NOMO-1 (cell line): ENCODE data around the gene CFAP161.
"Not testable (repeated sequence)": the region's sequence is repeated elsewhere in the genome, so short reads cannot be mapped to it uniquely, and the experiment has no call there.

Source experiments
- DNase-seq, 2 experiments: peaks; one replicate each; lab custom pipeline; 2025; ENCODE audit not compliant: unreplicated experiment in 2 of 2; lab: John Stamatoyannopoulos, UW

CFAP161 gene

DNA sequence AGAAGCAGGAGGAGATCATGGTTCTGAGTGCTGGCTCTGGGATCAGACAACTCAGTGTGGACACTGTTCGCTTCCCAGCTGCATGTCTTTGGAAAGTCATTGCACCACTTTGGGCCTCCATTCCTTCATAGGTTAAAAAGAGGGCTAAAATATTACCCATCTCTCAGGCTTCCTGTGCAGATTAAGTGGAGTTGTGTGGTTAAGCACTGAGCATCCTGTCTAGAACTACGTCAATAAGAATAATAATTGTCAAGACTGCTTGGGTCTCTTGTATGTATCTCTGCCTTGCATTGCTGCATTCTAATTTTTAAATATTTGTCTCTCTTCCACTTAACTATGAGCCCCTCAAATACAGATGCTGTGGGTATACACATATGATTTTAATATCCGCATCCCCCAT lies 22.3 kb downstream of the CFAP161 start:
- DNase-seq: no peak

GRCh38 chr15:81157195-81157938 lies 23.3 kb downstream of the CFAP161 start:
- no peak for DNase-seq

- DNase-seq: no peak
Measured at GRCh38 chr15:81157939-81158223, 23.8 kb downstream of the CFAP161 start.

- DNase-seq: not testable (repeated sequence)
Measured at GRCh38 chr15:81158561-81158960, 24.5 kb downstream of the CFAP161 start.

GRCh38 chr15:81160312-81161159 lies 26.5 kb downstream of the CFAP161 start:
- no peak for DNase-seq

- DNase-seq: no peak
Measured at GRCh38 chr15:81161160-81161673, 27.1 kb downstream of the CFAP161 start.

DNA sequence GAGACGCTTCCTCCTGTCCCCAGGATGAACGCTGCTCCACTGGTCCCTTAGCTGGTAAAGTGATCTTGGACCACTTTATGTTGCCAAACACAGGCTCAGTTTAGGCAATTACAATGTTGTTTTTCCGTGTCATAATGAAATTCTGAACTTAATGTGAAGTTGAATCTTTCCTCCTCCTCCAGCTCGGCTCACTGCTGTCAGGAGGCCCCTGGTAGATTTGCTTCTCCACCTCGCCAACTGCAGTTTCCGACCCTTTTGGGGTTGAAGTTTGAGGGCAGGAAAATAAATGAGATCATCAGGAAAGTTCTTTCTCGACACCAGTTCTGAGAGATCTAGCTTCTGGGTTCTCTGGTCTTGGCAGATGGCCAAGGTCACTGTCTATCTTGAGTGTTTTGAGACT lies 27.8 kb downstream of the CFAP161 start:
- no peak for DNase-seq

DNA sequence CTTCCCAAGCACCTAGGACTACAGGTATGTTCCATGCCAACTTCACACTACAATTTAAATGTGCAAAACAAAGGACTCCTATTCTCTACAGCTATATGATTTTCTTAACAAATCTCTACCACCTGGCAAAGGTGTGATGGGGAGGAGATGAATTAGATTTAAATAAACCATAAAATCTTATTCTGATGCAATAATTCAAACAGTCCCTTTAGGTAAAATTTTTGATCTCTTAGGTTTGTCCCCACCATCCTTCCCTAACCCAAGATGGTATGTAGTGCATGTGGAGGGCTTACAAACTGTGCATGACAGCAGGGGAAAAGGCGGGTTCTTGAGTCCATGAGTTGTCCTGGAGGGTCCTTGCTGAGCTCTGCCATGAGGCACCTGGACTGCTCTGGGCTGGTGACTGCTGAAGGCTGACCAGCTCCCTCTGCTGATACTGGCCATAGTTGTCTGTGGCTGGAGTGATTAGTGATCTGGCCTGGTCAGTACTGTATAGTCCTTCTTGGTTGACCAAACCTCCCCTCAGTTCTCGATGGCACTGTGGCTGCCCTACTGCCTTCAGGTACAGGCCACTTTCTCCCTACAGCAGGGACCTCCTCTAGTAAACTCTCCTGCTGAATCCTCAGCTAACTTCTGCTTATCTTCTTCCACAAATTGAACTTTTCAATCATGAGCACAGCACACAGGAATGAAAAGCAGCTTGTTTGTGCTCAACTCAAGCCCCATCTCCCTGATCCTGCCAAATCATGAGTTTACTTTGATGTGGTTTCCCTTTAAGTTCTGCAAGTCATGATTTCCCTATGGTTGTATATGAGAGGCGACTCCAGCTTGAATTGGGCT lies 30.1 kb downstream of the CFAP161 start:
- no peak for DNase-seq

- DNase-seq: no peak
Measured at GRCh38 chr15:81165535-81165934, 31.5 kb downstream of the CFAP161 start.

DNA sequence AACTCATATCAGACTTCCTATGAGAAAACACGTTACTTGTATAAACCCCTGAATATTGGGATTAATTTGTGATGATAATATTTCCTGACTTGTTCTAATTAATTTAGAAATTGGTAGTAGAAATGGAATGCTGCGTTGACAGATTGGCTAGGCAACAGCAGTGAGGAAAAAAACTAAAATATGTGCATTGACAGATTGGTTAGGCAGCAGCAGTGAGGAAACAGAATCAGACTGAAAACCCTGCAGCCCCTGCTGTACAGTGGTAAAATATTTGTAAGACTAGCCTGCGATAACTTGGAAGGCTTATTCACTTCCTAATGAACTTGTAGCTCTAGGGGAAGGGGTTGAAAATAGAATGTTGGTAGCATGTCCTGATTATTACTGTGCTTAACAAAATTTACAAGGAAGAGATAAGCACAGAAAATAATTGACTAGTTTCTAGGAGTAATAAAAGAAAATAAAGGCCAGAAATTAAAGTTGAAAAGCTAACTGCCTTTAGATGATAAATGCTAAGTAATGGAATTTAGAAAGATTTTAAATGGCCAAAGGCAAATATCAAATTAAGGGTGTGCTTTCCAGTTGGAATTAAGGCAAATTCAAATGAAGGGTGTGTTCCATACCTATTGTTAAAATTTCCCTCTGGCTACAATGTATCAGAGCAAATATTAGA lies 32.7 kb downstream of the CFAP161 start:
- no peak for DNase-seq

- DNase-seq: no peak
Measured at GRCh38 chr15:81168131-81168526, 34.1 kb downstream of the CFAP161 start.

DNA sequence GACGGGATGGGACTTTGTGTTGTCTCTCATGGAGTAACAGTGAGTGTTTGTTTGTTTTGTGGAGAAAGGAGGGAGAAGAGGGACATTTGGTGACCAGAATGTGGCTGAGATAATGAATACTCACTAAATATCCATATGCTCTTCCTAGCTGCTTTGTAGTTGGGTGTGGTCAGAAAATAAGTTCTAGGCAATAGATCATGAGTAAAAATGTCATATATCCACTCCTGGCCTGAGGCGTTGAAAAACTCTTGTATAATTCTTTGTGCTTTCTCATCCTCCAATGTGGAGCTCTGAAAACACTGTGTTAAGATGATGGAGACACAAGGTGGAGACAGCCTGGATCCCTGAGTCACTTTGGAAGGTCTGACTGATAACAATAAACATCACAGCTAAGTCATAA lies 34.6 kb downstream of the CFAP161 start:
- DNase-seq: no peak

- no peak for DNase-seq
Measured at GRCh38 chr15:81170511-81170910, 36.4 kb downstream of the CFAP161 start.

- DNase-seq: no peak
Measured at GRCh38 chr15:81171286-81171685, 37.2 kb downstream of the CFAP161 start.

GRCh38 chr15:81174125-81174791 lies 40.2 kb downstream of the CFAP161 start:
- DNase-seq: no peak

DNA sequence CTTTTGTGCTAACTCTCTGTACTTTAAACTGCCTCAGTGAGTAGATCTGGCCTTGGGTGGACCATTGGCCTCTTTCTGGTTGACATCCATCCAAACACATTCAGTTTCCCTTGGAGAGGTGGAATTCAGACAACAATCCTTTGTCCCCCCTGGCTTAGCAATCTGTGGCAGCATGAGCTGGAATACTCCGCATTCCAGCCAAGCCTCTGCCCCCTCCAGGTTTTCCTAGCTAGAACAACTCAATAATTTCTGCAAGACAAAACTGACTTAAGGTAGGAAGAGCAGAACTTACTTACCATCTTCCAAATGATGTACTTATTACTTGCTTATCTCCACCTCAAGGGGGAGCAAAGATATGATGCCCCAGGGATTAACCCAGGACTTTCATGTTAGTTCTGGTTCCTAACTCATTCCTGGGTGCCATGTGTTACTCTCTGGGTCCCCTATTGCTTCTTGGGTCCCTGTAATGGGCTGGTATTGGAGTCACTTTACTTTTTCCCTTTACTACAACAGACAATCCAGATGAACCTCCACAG lies 40.8 kb downstream of the CFAP161 start:
- no peak for DNase-seq

DNA sequence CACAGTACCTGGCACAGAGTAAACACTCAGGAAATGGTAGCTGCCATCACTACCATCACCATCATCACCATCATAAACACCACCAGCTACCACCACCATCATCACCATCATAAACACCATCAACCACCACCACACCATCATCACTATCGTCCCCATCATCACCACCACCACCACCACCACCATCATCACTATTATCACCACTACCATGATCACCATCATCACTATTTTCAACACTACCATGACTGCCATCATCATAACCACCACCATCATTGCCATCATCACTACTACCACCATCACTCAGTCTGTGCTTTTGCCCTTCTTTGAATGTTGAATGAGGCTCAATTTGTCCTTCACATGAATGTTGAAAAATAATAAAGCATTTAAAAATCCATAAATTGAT lies 41.4 kb downstream of the CFAP161 start:
- no peak for DNase-seq

- no peak for DNase-seq
Measured at GRCh38 chr15:81176291-81176893, 42.3 kb downstream of the CFAP161 start.

DNA sequence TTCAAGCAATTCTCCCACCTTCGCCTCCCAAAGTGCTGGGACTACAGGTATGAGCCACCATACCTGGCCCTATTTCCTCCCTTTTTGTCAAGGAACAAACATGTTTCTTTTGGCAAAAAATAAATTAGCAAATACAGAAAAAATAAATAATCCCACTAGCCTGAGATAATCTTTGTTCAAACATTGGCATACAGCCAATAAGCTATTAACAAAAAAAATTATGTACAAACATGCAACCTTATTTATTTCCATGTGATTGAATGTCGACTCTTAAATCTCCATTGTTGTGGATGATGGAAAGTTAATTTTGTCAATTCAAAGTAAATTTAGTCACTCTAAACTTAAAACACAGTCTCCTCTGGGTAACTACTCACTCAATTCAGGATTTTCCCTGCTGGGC lies 44.3 kb downstream of the CFAP161 start:
- no peak for DNase-seq
